Measurements from ENCODE around the gene GRB10.

GRB10 gene

DNA sequence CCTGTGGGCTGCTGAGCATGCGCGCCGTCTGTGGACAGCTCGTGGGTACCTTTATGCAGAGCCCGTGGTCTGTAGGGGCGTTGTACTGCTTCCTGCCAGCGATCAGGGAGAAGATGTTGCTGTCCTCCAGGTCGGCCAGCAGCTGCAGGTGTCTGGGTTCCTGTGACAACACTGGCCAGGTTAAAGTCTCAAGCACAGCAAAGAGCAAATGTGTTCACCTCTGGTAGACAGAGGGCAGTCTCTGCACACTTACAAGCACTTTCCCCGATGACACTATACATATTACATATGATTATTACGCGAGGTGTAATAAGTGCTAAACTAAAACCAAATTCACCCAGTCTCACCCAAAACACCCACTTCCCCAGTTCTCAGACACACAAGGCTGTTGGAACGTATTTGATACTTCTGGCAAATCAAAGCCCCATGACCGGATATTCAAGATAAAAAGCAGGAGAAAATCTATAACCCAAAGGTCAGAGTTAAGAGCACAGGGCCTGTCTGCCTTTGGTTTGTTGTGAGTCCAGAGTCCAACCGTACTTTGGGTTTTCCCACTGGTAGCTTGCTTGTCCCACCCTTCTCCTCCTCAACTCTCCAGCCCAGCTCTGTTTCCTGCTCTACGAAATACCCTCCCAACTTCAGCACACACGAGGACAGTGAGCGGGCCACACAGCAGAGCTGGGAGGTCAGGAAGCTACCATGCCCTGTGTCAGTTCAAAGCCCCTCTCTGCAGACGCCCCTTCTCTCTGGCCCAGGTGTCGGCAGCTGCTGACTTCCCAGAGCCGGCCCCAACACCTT lies 167.8 kb downstream of the GRB10 start:
- DNase-seq (ENCODE audit: low spot score): no peak
- in situ Hi-C loops (cut with MboI; ENCODE audit: low pct_unique_long_range_greater_than_20kb, low sequenced_read_pairs, unreplicated experiment): no loop called here
- TF ChIP-seq, protein P1, sequence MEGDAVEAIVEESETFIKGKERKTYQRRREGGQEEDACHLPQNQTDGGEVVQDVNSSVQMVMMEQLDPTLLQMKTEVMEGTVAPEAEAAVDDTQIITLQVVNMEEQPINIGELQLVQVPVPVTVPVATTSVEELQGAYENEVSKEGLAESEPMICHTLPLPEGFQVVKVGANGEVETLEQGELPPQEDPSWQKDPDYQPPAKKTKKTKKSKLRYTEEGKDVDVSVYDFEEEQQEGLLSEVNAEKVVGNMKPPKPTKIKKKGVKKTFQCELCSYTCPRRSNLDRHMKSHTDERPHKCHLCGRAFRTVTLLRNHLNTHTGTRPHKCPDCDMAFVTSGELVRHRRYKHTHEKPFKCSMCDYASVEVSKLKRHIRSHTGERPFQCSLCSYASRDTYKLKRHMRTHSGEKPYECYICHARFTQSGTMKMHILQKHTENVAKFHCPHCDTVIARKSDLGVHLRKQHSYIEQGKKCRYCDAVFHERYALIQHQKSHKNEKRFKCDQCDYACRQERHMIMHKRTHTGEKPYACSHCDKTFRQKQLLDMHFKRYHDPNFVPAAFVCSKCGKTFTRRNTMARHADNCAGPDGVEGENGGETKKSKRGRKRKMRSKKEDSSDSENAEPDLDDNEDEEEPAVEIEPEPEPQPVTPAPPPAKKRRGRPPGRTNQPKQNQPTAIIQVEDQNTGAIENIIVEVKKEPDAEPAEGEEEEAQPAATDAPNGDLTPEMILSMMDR (IDR thresholded peaks at IDR 0.05; ENCODE audit: extremely low read depth, insufficient read depth, missing control alignments): peak; percentile 11

DNA sequence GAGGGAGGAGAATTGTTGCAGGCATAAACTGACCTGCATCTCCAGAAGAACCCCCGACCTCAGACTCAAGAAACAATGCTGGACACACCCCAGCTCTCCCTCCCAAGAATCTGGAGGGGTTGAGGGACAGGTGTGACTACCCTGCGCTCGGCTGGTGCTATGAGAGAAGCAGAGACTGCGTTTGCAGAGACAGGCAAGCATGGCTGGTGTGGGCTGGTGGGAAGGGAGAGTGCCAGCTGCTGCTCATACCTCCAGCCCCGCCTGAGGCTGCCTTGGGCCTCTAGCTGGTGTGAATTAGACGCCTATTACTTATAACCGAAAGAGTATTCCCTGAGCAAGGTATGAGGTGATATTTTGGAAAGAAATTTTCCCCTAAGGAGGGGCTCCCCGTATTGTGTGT lies 169.2 kb downstream of the GRB10 start:
- in situ Hi-C loops (cut with MboI; ENCODE audit: low pct_unique_long_range_greater_than_20kb, low sequenced_read_pairs, unreplicated experiment): no loop called here
- TF ChIP-seq, protein P1 (IDR thresholded peaks at IDR 0.05; ENCODE audit: extremely low read depth, insufficient read depth, missing control alignments): no peak
- no peak for DNase-seq (ENCODE audit: low spot score)

DNA sequence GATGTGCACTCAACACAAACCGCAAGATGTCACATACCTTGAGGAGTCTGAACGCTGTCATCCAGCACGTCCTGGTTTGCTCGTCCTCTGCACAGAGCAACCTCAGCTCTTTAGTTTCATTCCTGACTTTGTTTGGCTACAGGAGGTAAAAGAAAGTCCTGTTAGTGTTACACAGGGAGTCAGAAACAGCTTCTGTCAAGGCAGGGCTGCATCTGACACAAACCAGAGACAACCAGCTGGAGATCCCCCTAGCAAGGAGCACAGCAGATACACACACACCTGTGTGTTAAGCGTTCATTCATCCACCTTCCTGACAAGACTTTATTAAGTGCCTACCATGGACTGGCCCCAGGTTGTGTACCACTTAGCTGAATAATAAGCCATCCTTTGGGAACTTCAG lies 170.0 kb downstream of the GRB10 start:
- DNase-seq (ENCODE audit: low spot score): no peak
- TF ChIP-seq, protein P1 (IDR thresholded peaks at IDR 0.05; ENCODE audit: extremely low read depth, insufficient read depth, missing control alignments): no peak
- in situ Hi-C loops (cut with MboI; ENCODE audit: low pct_unique_long_range_greater_than_20kb, low sequenced_read_pairs, unreplicated experiment): no loop called here

DNA sequence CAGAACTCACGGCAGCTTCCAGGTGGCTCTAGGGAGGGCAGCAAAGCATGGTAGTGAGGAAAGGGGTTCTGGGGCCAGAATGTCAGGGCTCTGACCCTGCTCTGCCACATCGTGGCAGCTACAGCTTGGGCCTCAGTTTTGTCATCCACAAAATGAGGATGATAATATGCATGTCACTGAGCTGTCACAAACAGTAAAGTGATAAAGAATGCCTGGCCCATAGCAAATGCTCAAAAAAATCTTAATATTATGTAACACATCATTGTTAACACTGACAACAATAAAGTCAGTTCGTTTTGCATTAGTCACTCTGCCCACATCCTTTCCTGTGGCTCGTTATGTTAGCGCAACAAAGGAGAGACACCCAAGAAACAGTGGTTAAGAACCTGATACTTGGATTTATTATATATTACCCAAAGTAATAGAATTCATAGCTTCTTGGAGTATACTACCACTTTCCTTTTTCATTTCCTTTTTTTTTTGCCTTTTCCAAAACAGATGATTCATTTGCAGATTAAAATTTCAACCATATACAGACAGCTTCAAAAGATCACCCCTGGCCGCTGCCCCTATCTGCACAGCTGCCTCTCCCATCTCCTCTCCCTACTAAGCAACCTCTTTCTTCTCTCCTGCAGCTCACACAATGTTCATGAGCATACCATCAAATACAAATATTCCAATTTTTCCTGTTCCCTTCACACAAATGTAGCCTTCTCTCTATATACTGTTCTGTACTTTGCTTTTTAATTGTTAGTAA lies 172.0 kb downstream of the GRB10 start:
- DNase-seq (ENCODE audit: low spot score): no peak
- in situ Hi-C loops (cut with MboI; ENCODE audit: low pct_unique_long_range_greater_than_20kb, low sequenced_read_pairs, unreplicated experiment): no loop called here
- TF ChIP-seq, protein P1 (IDR thresholded peaks at IDR 0.05; ENCODE audit: extremely low read depth, insufficient read depth, missing control alignments): no peak

DNA sequence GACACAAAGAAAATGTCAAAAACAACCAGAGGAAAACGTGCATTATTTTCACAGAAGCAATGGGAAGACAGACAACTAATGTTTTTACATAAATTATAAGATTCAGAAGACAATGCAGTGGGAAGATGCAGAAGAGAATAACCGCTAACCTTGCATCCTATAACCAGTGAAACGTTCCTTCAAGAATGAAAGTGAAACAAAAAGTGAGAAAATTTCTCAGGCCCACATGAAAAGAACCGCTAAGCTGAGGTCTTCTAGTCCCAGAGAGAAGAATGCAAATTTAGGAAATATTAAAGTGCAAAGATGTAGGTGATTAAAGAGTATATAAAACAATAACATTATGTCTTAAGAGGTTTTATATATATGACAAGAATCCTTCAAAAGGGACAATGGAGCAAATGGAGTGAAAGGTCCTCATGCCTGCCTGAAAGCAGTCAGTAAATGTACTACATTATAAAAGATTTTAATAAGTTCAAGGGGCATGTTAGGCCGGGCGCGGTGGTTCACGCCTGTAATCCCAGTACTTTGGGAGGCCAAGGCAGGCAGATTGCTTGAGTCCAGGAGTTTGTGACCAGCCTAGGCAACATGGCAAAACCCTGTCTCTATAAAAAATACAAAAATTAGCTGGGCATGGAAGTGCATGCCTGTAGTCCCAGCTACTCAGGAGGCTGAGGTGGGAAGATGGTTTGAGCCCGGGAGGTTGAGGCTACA lies 174.3 kb downstream of the GRB10 start:
- TF ChIP-seq, protein P1 (IDR thresholded peaks at IDR 0.05; ENCODE audit: extremely low read depth, insufficient read depth, missing control alignments): no peak
- no peak for DNase-seq (ENCODE audit: low spot score)
- in situ Hi-C loops (cut with MboI; ENCODE audit: low pct_unique_long_range_greater_than_20kb, low sequenced_read_pairs, unreplicated experiment): no loop called here

DNA sequence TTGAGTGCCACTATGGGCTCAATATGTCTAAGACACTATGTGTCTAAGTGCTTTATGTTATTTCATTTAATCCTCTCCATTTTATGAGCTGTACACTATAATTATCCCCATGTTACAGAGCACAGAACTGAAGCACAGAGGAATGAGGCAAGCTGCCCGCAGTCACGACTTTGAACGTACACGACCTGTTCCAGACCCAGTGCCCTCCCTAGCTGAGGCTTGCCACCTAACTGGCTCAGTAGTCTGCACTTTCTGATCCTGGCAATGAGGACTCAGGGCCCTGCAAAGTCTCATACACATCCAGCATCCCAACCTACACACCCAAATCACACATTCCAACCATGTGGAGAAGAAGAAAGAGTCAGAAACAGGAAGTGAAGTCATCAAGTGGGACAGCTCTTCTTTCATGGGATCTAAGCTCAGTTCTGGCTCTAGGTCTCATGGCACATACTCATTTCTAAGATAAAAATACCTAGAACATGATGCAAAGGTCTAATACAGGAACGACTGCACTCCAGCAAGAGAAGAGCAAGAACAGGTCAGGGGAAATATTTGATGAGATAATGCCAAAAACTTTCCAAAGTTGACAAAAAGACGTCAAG lies 175.1 kb downstream of the GRB10 start:
- in situ Hi-C loops (cut with MboI; ENCODE audit: low pct_unique_long_range_greater_than_20kb, low sequenced_read_pairs, unreplicated experiment): no loop called here
- no peak for DNase-seq (ENCODE audit: low spot score)
- TF ChIP-seq, protein P1 (IDR thresholded peaks at IDR 0.05; ENCODE audit: extremely low read depth, insufficient read depth, missing control alignments): no peak
